Mesenchymal stem cell (in vitro differentiated cells and primary cell): Measurements from ENCODE around the gene ITGA1.

Experiments
- DNase-seq: peaks from one replicate; pipeline ENCODE4 v3.0.0-alpha.2; 2013
- H2AFZ ChIP-seq: one replicate; pipeline ENCODE4 v1.6.1; 2013; ENCODE audit warnings: low read depth, mild to moderate bottlenecking, control low read depth, inconsistent platforms, low read length, moderate library complexity
- H2AK5ac ChIP-seq: 2 replicates; pipeline ENCODE4 v1.6.1; 2013; ENCODE audit warnings: low read length, moderate library complexity, mild to moderate bottlenecking, inconsistent platforms; ENCODE audit not compliant: severe bottlenecking
- H2BK120ac ChIP-seq: one replicate; pipeline ENCODE4 v1.6.1; 2013; ENCODE audit warnings: low read depth, mild to moderate bottlenecking, inconsistent platforms, low read length, moderate library complexity
- H2BK12ac ChIP-seq, 2 experiments: one replicate each; pipeline ENCODE4 v1.6.1; 2013; ENCODE audit warnings: inconsistent platforms in 2 of 2, low read length in 2 of 2, mild to moderate bottlenecking in 2 of 2, moderate library complexity in 2 of 2, control low read depth in 1 of 2
- H2BK15ac ChIP-seq: one replicate; pipeline ENCODE4 v1.6.1; 2013; ENCODE audit warnings: mild to moderate bottlenecking, low read depth, inconsistent platforms; ENCODE audit not compliant: poor library complexity, severe bottlenecking
- H2BK5ac ChIP-seq: 2 replicates; pipeline ENCODE4 v1.6.1; 2013; ENCODE audit warnings: low read depth, mild to moderate bottlenecking, low read length, control low read depth, inconsistent platforms; ENCODE audit not compliant: poor library complexity, severe bottlenecking
- H3K14ac ChIP-seq, 2 experiments: one replicate each; pipeline ENCODE4 v1.6.1; 2013; ENCODE audit warnings: inconsistent platforms in 2 of 2, low read length in 2 of 2, control low read depth in 1 of 2, mild to moderate bottlenecking in 1 of 2, moderate library complexity in 1 of 2
- H3K18ac ChIP-seq, 2 experiments: one replicate each; pipeline ENCODE4 v1.6.1; 2013; ENCODE audit warnings: inconsistent platforms in 2 of 2, low read length in 2 of 2, control low read depth in 1 of 2, low read depth in 1 of 2, mild to moderate bottlenecking in 1 of 2
- H3K23ac ChIP-seq, 2 experiments: one replicate each; pipeline ENCODE4 v1.6.1; 2013; ENCODE audit warnings: inconsistent platforms in 2 of 2, low read length in 2 of 2, mild to moderate bottlenecking in 2 of 2, moderate library complexity in 2 of 2, control low read depth in 1 of 2
- H3K27ac ChIP-seq: 2 replicates; pipeline ENCODE4 v1.5.1; 2013; ENCODE audit warnings: mild to moderate bottlenecking, moderate library complexity, low read length, control low read depth, inconsistent platforms; ENCODE audit not compliant: poor library complexity, severe bottlenecking
- H3K27me3 ChIP-seq, 2 experiments: 2 replicates each; pipeline versions ENCODE4 v1.6.1 to v1.7.0; 2013; ENCODE audit warnings: low read length in 2 of 2, mild to moderate bottlenecking in 2 of 2, moderate library complexity in 2 of 2, control low read depth in 1 of 2, inconsistent platforms in 1 of 2; ENCODE audit not compliant: control insufficient read depth in 1 of 2, insufficient read depth in 1 of 2
- H3K36me3 ChIP-seq, 2 experiments: 2 replicates each; pipeline versions ENCODE4 v1.6.1 to v1.7.0; 2013; ENCODE audit warnings: low read length in 2 of 2, control low read depth in 1 of 2, inconsistent platforms in 1 of 2, low read depth in 1 of 2, mild to moderate bottlenecking in 1 of 2; ENCODE audit not compliant: insufficient read depth in 2 of 2, control insufficient read depth in 1 of 2
- H3K4ac ChIP-seq, 2 experiments: one replicate each; pipeline ENCODE4 v1.6.1; 2013; ENCODE audit warnings: inconsistent platforms in 2 of 2, low read length in 2 of 2, mild to moderate bottlenecking in 2 of 2, moderate library complexity in 2 of 2, control low read depth in 1 of 2, low read depth in 1 of 2
- H3K4me1 ChIP-seq: 2 replicates; pipeline ENCODE4 v1.6.1; 2013; ENCODE audit warnings: low read depth, low read length, control low read depth; ENCODE audit not compliant: control insufficient read depth, insufficient read depth
- H3K4me2 ChIP-seq: 2 replicates; pipeline ENCODE4 v1.6.1; 2013; ENCODE audit warnings: low read length, mild to moderate bottlenecking, inconsistent platforms; ENCODE audit not compliant: poor library complexity, severe bottlenecking
- H3K4me3 ChIP-seq, 2 experiments: 2 replicates each; pipeline versions ENCODE4 v1.5.1 to v1.7.0; 2013; ENCODE audit warnings: low read length in 2 of 2, mild to moderate bottlenecking in 2 of 2, control low read depth in 1 of 2, low read depth in 1 of 2; ENCODE audit not compliant: insufficient read depth in 1 of 2
- H3K79me1 ChIP-seq: replicated peaks from 2 replicates; pipeline ENCODE4 v1.6.1; 2013; ENCODE audit warnings: mild to moderate bottlenecking, control low read depth, low read length, inconsistent platforms; ENCODE audit not compliant: poor library complexity, severe bottlenecking
- H3K9ac ChIP-seq: 2 replicates; pipeline ENCODE4 v1.7.0; 2013; ENCODE audit warnings: mild to moderate bottlenecking, low read length, moderate library complexity
- H3K9me3 ChIP-seq: 2 replicates; pipeline ENCODE4 v1.7.0; 2013; ENCODE audit warnings: mild to moderate bottlenecking, low read length; ENCODE audit not compliant: control insufficient read depth
- H4K8ac ChIP-seq: one replicate; pipeline ENCODE4 v1.6.1; 2013; ENCODE audit warnings: inconsistent platforms, mild to moderate bottlenecking, low read length, moderate library complexity
- H4K91ac ChIP-seq: one replicate; pipeline ENCODE4 v1.6.1; 2013; ENCODE audit warnings: mild to moderate bottlenecking, low read length, inconsistent platforms
- WGBS: methylation state at CpG from one replicate; pipeline ENCODE4 v1.1.7; 2013; ENCODE audit warnings: mixed read lengths; 5-methylcytosine and 5-hydroxymethylcytosine counted together

The ITGA1 gene

DNA sequence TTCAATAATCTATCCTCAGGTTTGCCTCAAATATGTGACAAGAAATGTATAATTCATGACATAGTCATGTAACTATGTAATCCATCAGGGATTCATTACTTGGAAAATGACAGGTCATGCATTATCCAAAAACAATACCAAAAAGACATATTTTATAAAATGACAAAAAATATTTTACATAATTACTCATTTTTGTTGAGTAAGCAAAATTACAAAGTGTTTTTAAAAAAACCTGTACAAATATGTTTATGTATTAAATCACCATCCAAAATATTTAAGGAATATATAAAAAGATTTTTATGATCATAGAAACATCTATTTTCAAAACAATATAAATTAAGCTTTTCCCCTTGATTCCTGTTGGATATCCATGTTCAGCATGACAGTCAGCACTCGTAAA, 164.8 kb downstream of the ITGA1 start:
- no peak overlapping the region for H4K8ac ChIP-seq
- H2AFZ ChIP-seq: no peak overlapping the region
- no peak overlapping the region for H3K9ac ChIP-seq
- WGBS: 100% methylated on average over 1 of the region's 1 CpG
- no peak overlapping the region for H4K91ac ChIP-seq
- no peak overlapping the region for H2BK5ac ChIP-seq
- H3K23ac ChIP-seq: no peak overlapping the region
- H3K18ac ChIP-seq: no peak overlapping the region
- H3K27me3 ChIP-seq: no peaks in the 10 kb centered on the region
- H3K36me3 ChIP-seq: no peaks in the 10 kb centered on the region
- H2BK12ac ChIP-seq: no peak overlapping the region
- no peaks in the 10 kb centered on the region for H3K9me3 ChIP-seq
- no peak overlapping the region for H3K14ac ChIP-seq
- peaks cover 4% of the 10 kb centered on the region for H3K4me1 ChIP-seq
- no peak overlapping the region for H3K27ac ChIP-seq
- no peak overlapping the region for H2AK5ac ChIP-seq
- no peak for DNase-seq
- H3K4me2 ChIP-seq: no peak overlapping the region
- no peak overlapping the region for H3K4ac ChIP-seq
- H3K4me3 ChIP-seq: no peak overlapping the region
- no peak overlapping the region for H2BK120ac ChIP-seq
- no peak overlapping the region for H2BK15ac ChIP-seq
- H3K79me1 ChIP-seq: no peaks in the 10 kb centered on the region

DNA sequence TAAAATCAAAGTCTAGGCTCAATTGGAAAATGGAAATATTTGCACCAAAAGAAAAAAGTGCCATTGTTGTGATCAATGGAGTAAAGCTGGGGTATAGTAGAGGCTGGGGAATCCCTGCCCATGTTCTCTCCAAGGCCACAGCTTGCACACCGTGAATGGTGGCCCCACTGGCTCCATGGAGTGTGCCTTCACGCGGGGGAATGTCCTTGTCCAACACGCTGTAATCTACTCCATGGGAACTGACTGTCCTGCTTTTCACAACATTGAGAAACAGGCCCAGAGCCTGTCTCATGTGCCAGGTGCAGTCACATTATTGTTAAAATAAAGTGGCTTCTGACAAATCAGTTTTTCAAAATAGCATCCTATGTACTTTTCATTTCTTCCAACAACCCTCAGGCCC, 168.3 kb downstream of the ITGA1 start:
- no peaks in the 10 kb centered on the region for H3K27me3 ChIP-seq
- H3K79me1 ChIP-seq: no peaks in the 10 kb centered on the region
- H3K9me3 ChIP-seq: no peaks in the 10 kb centered on the region
- no peak overlapping the region for H2AFZ ChIP-seq
- no peak overlapping the region for H3K14ac ChIP-seq
- 97% methylated on average over 4 of the region's 4 CpGs for WGBS
- H3K36me3 ChIP-seq: no peaks in the 10 kb centered on the region
- no peak overlapping the region for H3K23ac ChIP-seq
- H4K91ac ChIP-seq: no peak overlapping the region
- no peak overlapping the region for H3K4ac ChIP-seq
- H3K4me2 ChIP-seq: no peak overlapping the region
- no peak overlapping the region for H3K9ac ChIP-seq
- H3K18ac ChIP-seq: no peak overlapping the region
- H2AK5ac ChIP-seq: no peak overlapping the region
- H2BK12ac ChIP-seq: no peak overlapping the region
- no peak overlapping the region for H2BK15ac ChIP-seq
- DNase-seq: no peak
- no peak overlapping the region for H3K27ac ChIP-seq
- H2BK120ac ChIP-seq: no peak overlapping the region
- H2BK5ac ChIP-seq: no peak overlapping the region
- peaks cover 4% of the 10 kb centered on the region for H3K4me1 ChIP-seq
- no peak overlapping the region for H4K8ac ChIP-seq
- H3K4me3 ChIP-seq: no peak overlapping the region

GRCh38 chr5:52956915-52957747, 169.4 kb downstream of the ITGA1 start:
- no peak overlapping the region for H3K14ac ChIP-seq
- peak overlapping the region; percentile 66 for H3K27ac ChIP-seq
- no peak overlapping the region for H2BK5ac ChIP-seq
- no peak overlapping the region for H3K9ac ChIP-seq
- H3K23ac ChIP-seq: no peak overlapping the region
- no peak overlapping the region for H3K18ac ChIP-seq
- no peak overlapping the region for H4K8ac ChIP-seq
- no peaks in the 10 kb centered on the region for H3K27me3 ChIP-seq
- H2AFZ ChIP-seq: no peak overlapping the region
- WGBS: 85% methylated on average over 4 of the region's 6 CpGs
- no peak overlapping the region for H2AK5ac ChIP-seq
- no peak overlapping the region for H2BK120ac ChIP-seq
- peaks cover 4% of the 10 kb centered on the region for H3K4me1 ChIP-seq
- no peak overlapping the region for H4K91ac ChIP-seq
- DNase-seq: no peak
- no peak overlapping the region for H2BK15ac ChIP-seq
- no peaks in the 10 kb centered on the region for H3K9me3 ChIP-seq
- no peaks in the 10 kb centered on the region for H3K79me1 ChIP-seq
- H3K4ac ChIP-seq: no peak overlapping the region
- no peak overlapping the region for H2BK12ac ChIP-seq
- no peak overlapping the region for H3K4me3 ChIP-seq
- no peaks in the 10 kb centered on the region for H3K36me3 ChIP-seq
- no peak overlapping the region for H3K4me2 ChIP-seq

GRCh38 chr5:52961274-52961681, 173.6 kb downstream of the ITGA1 start:
- peak; percentile 21 for DNase-seq
- no peak overlapping the region for H3K18ac ChIP-seq
- H3K4me2 ChIP-seq: no peak overlapping the region
- H3K27me3 ChIP-seq: no peaks in the 10 kb centered on the region
- no peaks in the 10 kb centered on the region for H3K79me1 ChIP-seq
- WGBS: 74% methylated on average over 2 of the region's 2 CpGs
- H3K4ac ChIP-seq: no peak overlapping the region
- no peak overlapping the region for H3K14ac ChIP-seq
- peaks cover 2% of the 10 kb centered on the region for H3K4me1 ChIP-seq
- no peak overlapping the region for H2BK120ac ChIP-seq
- no peak overlapping the region for H3K9ac ChIP-seq
- no peak overlapping the region for H2BK15ac ChIP-seq
- H2BK5ac ChIP-seq: no peak overlapping the region
- H4K91ac ChIP-seq: no peak overlapping the region
- H2AFZ ChIP-seq: no peak overlapping the region
- H2BK12ac ChIP-seq: no peak overlapping the region
- H4K8ac ChIP-seq: no peak overlapping the region
- H3K27ac ChIP-seq: no peak overlapping the region
- no peak overlapping the region for H3K23ac ChIP-seq
- H3K9me3 ChIP-seq: no peaks in the 10 kb centered on the region
- no peaks in the 10 kb centered on the region for H3K36me3 ChIP-seq
- H2AK5ac ChIP-seq: no peak overlapping the region
- no peak overlapping the region for H3K4me3 ChIP-seq
